ENCODE measurements around the gene DPP10. TPM values are rescaled to one million over a fixed set of nuclear protein-coding genes. Genes with fewer than 3 reads are reported as not detected.

Gene DPP10
- total and polyA plus RNA-seq, 2 of the 13 experiments (the other 11 are each of a cell fraction or from before 2014, with no cell fraction given), result 0.95 to 1.7 TPM

DNA sequence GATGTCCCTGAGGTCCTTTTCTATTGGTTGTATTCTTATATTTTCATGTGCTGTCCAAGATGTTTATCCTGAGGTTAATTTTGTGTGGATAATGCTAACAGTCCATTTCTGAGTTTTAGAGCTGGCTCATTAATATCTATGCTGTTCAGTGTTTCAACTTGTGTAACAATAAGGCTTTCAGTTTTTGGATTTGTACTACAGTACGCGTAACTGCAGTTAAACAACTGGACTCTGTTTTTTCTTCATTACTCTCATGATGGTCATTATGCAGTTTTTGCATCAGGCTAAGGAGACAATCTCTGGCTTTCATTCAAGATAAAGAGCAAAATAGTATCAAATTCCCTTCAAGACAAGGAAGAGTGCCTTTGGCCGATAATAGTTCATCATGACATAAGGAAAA lies 1364.8 kb downstream of the DPP10 start:
- DNase-seq (ENCODE audit: low spot score), result no peak
- ChIA-PET CTCF (ENCODE audit: low intra/inter-chr PET ratio, low total read pairs) (no interaction called here), POLR2A (no interaction called here)
- FAIRE-seq, result no peak
- Histone ChIP-seq H3K4me1 (ENCODE audit: insufficient read depth, low read length) (no peaks in the 10 kb centered on the region), H3K27ac (ENCODE audit: extremely low read length, insufficient read depth, low read length) (no peak overlapping the region), H4K20me1 (ENCODE audit: insufficient read depth, low read length) (no peaks in the 10 kb centered on the region), H2AFZ (ENCODE audit: low read length) (no peak overlapping the region), H3K79me2 (ENCODE audit: insufficient read depth, low read length) (no peaks in the 10 kb centered on the region), H3K9ac (ENCODE audit: insufficient read depth, low read depth, low read length) (no peak overlapping the region), H3K9me3 (ENCODE audit: low read length) (peaks cover 81% of the 10 kb centered on the region), H3K27me3 (ENCODE audit: control insufficient read depth in 1 of 2, insufficient read depth in 2 of 2, low read length in 2 of 2) (no peaks in the 10 kb centered on the region), H3K36me3 (replicated peaks in 1 of 2; ENCODE audit: control insufficient read depth in 1 of 2, insufficient read depth in 2 of 2, low read length in 2 of 2) (no peaks in the 10 kb centered on the region), H3K4me3 (replicated peaks in 1 of 3; ENCODE audit: insufficient read depth in 1 of 3, low read depth in 2 of 3, low read length in 3 of 3) (no peak overlapping the region), H3K4me2 (ENCODE audit: low read depth, low read length) (no peak overlapping the region)
- in situ Hi-C loops (cut with HindIII; ENCODE audit: extremely low pct_ligation_motif_present, low pct_unique_long_range_greater_than_20kb), result no loop called here
- no peak for TF ChIP-seq ZNF773 (CRISPR knock-in tag; IDR thresholded peaks at IDR 0.05; ENCODE audit: borderline replicate concordance)
- TF ChIP-seq AHR (CRISPR knock-in tag; IDR thresholded peaks at IDR 0.05), result no peak
- no peak for TF ChIP-seq ZSCAN25 (CRISPR knock-in tag; IDR thresholded peaks at IDR 0.05)
- TF ChIP-seq KAT2B (IDR thresholded peaks at IDR 0.05; ENCODE audit: borderline replicate concordance, low read depth, low read length), result no peak
- no peak for TF ChIP-seq SAP130 (CRISPR knock-in tag; IDR thresholded peaks at IDR 0.05; ENCODE audit: low read depth)
- no peak for TF ChIP-seq SOX6 (IDR thresholded peaks at IDR 0.05)
- TF ChIP-seq SOX6 (CRISPR knock-in tag; IDR thresholded peaks at IDR 0.05), result no peak
- no peak for TF ChIP-seq SMAD3 (CRISPR knock-in tag; IDR thresholded peaks at IDR 0.05)
- TF ChIP-seq, protein P1, sequence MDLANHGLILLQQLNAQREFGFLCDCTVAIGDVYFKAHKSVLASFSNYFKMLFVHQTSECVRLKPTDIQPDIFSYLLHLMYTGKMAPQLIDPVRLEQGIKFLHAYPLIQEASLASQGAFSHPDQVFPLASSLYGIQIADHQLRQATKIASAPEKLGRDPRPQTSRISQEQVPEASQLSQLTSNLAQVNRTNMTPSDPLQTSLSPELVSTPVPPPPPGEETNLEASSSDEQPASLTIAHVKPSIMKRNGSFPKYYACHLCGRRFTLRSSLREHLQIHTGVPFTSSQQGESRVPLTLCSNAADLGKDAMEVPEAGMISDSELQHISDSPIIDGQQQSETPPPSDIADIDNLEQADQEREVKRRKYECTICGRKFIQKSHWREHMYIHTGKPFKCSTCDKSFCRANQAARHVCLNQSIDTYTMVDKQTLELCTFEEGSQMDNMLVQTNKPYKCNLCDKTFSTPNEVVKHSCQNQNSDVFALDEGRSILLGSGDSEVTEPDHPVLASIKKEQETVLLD (CRISPR knock-in tag; IDR thresholded peaks at IDR 0.05; ENCODE audit: low read depth), result no peak
- TF ChIP-seq, protein P2, sequence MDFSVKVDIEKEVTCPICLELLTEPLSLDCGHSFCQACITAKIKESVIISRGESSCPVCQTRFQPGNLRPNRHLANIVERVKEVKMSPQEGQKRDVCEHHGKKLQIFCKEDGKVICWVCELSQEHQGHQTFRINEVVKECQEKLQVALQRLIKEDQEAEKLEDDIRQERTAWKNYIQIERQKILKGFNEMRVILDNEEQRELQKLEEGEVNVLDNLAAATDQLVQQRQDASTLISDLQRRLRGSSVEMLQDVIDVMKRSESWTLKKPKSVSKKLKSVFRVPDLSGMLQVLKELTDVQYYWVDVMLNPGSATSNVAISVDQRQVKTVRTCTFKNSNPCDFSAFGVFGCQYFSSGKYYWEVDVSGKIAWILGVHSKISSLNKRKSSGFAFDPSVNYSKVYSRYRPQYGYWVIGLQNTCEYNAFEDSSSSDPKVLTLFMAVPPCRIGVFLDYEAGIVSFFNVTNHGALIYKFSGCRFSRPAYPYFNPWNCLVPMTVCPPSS (IDR thresholded peaks at IDR 0.05), result no peak
- no peak for TF ChIP-seq ZFAT (CRISPR knock-in tag; conservative IDR thresholded peaks at IDR 0.05)
- no peak for TF ChIP-seq THAP11 (CRISPR knock-in tag; IDR thresholded peaks at IDR 0.05)
- no peak for ATAC-seq
- BruUV-seq (replicated peaks), result no TSS peak
- intact Hi-C loops (cut with micrococcal nuclease; ENCODE audit: unreplicated experiment), result no loop called here
- 82% methylated on average over 3 of the region's 3 CpGs for WGBS (ENCODE audit: low lambda C conversion rate)

Measured in HepG2 (cell line).